Measurements from ENCODE around the gene PLEKHA7. TPM values are rescaled to one million over a fixed set of nuclear protein-coding genes. Genes with fewer than 3 reads are reported as not detected.
A peak's percentile ranks its signal among the peaks of the same experiment; 100 is the strongest.

PLEKHA7 gene
- total RNA-seq, 1 experiment from 2014 or later: 0.29 TPM

DNA sequence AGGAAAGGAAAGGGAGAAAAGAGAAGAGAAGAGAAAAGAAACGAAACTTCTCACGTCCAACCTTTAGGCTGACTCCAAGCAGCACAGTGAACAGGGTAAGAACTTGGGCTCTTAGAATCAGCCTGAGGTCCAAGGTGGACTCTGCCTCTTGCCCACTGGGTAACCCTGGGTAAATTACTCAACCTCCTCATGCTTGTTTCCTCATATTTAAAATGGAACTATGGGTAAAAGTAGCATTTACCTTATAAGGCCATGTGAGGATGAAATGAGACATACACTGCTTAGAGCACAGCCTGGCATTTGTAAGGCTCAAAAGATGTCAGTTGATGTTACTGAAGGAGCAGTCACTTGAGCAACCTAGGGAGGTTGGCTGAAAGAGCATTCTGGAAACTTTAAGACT lies 167.9 kb downstream of the PLEKHA7 start:
- no peak for DNase-seq (ENCODE audit: low read depth)

DNA sequence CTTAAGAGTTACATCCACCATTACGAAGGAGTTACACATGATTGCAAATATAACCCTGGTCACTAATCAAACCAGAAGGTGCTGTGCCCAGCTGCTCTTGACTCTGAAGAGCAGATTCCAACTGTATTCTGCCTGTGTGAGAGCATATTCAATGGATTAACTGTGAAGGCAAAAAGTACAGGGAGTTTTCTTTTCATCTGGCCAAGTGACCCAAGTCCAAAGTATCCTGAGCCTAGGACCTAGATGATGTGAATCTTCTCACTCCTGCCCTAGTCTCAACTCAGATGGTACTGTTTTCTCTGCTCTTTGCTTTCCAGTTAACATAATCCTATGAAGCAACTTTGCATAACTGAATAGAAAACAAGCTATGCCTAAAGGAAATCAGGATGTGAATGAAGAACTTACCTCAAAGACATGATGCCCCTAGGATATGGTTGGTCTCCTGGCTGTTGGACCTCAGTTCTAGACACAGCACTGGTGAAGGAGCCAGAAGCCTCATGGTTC lies 169.9 kb downstream of the PLEKHA7 start:
- DNase-seq (ENCODE audit: low read depth): no peak

DNA sequence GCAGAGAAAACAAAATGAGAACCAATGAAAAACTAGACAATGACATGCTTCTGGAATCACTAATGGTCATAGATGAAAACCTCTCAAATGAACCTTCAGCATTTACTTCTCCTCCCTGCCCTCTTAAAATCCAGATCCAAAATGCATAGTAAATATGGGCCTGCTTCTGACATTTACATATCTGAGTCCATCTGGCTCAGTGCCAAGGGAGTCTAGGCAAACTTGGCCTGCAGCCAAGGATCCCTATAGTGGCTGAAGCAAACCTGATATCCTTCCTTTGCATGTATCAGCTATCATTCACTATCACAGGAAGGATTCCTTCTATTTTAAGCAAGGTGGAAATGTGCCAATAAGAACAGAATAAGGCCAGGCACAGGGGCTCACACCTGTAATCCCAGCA lies 170.9 kb downstream of the PLEKHA7 start:
- DNase-seq (ENCODE audit: low read depth): no peak

DNA sequence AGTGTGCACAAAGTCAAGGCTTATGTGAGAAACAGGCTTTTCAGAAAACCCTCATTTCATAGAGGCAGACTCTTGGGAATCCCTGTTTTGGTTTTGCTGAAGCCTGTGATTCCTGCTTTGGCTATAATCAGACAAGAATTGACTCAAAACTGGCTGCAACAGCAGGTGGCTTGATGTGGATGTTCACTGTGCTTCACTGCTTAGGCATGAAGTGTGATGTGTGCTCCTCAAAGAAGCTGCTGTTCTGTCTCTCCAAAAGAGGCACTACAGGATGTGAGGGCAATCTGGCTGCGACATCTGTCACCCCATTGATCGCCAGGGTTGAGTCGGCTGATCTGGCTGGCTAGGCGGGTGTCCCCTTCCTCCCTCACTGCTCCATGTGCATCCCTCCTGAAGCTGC lies 172.2 kb downstream of the PLEKHA7 start:
- DNase-seq (ENCODE audit: low read depth): no peak

DNA sequence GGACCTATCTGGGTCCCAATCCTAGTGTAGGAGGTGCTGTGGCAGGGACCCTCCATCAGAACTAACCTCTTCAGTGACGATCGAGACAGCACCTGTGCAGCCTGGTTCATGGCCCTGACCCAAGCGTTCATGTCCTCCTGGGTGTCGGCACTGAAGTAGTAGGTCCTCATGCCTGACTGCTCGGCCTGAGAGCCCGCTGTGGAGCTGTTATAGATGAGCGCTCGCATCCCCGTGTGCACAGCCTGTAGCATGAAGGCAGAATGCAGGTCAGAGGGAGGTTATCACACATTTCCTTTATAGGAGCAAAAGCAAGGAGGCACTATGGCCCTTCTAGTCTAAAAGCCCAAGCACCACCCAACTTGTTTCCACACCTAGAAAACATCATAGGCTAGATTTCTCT lies 172.7 kb downstream of the PLEKHA7 start:
- no peak for DNase-seq (ENCODE audit: low read depth)

DNA sequence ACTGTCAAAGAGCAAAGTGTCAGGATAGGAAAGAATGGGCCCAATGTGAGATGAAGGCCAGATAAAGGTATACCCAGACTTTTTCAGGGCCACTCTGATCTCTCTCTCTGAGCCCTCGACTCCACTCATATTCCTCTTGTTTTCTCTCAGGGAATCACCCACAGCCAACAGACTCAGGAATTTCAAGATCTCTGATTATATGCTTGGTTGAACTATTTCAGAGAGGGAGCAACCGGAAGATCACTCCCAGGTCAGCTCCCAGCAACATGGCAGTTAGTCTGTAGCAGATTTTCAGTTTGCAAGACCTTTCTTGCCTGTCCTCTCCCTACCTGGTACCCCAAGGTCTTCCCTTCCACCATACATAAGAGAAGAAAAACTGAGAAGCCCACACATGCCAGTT lies 173.3 kb downstream of the PLEKHA7 start:
- no peak for DNase-seq (ENCODE audit: low read depth)

DNA sequence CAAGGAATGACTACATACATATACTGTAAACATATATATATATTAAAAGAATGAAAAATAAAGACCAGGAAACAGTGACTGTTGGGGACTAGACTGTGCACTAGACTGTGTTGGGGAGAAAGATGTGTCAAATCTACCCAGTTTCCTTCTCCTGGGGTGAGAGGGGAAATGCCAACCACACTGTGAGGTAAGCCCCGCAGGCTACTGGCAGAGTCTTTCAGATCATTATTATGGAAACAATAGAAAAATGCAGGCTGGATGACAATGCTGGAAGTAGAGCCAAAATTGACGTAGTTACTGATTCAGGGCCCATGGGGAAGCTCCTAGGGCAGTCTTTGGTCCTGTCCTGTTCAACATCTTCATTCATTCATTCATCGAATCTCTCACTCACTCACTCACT lies 174.4 kb downstream of the PLEKHA7 start:
- DNase-seq (ENCODE audit: low read depth): no peak

DNA sequence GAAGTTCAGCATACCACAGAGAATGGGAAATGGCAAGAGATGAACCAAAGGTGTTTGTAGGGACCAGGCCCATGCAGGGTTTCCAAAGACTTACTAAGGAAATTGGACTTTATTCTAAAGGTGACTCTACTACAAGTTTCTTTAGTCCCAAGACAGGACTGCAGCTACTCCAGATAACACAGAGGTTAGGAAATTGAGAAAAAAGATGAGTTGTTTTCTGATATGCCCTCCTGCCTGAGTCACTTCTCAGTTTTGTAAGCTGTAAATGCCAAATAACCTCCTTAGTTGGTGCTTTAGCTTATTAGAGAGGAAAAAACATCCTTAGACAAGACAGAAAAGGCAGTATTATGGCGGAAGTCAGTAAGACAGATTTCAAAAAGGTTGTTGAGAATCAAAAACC lies 179.8 kb downstream of the PLEKHA7 start:
- DNase-seq (ENCODE audit: low read depth): no peak

DNA sequence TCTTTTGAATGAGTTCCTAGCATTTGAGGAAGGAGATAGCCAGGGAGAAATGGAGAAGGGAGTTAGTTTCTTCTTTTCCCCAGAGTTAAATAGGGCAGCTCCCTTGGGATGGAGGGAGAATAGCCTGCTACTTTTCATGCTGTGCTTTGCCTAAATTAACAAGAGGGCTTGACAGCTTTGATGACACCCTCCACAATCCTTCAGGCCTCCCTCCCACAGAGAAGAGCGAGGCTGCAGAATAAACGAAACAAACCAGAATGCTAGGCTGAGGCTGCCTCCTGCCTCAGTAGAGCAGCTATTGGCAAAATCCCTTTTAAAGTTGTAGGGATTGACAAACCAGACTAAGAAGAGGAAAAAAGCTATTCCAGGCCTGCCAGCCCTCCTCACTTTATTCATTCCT lies 181.2 kb downstream of the PLEKHA7 start:
- no peak for DNase-seq (ENCODE audit: low read depth)

DNA sequence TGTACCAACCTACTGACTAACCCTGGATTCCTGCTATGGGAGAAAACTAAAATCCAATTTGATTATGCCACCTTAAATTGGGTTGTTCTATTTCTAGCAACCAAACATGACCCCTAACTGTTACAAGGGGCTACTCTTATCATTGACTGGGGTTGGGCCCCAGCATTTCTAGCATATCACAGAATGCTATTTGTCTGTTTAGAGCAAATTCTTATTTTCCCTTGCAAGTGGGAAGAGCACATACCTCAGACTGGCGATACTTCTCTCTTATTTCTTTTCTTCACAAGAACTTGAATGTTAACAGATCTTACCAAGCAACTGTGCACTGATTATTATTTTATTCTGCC lies 182.0 kb downstream of the PLEKHA7 start:
- no peak for DNase-seq (ENCODE audit: low read depth)

DNA sequence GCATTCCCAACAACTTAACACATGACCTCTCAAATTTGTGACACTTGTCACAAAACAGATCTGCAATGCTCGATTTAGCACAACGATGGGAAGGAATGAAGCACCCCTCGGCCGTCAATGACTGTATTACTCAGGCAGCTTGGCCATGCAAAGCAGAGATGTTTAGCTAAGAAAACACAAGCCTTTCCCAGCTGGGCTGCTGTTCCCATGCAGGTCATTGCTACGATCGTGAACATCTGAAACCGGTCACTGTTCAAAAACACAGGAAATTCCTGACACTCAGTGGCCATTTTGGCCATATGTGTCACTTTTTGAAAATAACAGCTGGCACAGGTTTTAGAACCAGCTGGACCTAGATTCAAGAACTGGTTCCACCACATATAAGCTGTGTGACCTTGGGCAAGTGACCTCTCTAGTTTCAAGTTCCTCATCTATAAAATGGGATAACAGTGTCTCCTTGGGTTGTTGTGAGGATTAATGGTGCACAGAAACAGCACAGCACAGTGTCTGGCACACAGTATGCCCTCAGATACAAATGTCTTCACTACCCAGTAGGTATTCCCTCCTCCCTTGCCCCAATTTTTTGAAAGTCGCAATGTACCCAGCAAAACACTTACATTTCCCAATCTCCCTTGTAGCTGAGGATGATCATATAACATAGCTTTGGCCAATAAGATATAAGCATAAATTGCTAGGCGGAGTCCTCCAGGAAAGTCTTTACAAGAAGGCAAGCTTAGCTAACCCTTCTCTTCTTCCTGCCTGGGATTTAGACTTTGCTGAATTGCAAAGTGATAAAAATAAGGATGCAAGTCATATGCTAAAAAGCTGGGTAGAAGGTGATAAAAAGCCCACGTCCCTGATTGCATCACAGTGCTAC lies 182.7 kb downstream of the PLEKHA7 start:
- DNase-seq (ENCODE audit: low read depth): no peak

DNA sequence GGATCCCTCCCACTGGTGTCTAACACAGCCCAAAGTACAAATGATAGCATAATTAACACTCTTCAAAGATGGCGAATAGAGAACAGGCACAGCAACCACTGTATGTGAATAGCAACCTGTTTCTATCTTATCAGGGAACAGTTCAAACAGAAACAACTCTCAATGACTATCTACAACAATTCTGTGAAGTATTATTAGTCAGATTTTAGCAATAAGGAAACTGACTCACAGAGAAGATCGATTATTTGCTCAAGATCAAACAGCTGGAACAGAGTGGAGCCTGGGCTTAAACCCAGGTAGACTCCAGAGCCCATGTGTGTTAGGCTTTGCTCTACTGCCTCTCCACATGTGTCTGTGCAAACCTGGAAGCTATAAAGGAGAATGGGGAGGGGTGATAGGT lies 187.1 kb downstream of the PLEKHA7 start:
- no peak for DNase-seq (ENCODE audit: low read depth)

DNA sequence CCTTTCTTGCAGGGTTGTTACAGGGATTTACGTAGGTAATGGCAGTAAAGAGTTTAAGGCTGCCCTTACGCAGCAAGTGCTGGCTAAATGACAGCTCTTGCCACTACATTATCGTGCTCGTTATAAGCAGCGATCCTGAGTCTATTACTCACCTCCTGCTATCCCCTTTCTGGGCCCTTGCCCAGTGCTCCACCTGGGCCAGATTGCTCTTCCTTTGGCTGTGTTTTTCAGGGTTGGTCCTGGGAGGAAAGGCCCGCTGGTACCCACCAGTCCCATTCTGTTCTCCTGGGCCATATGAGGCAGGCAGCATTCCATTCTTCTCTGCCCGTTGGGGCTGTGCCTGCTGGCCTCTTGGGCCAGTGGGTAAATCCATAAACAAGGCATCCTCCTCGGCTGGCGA lies 188.2 kb downstream of the PLEKHA7 start:
- no peak for DNase-seq (ENCODE audit: low read depth)

DNA sequence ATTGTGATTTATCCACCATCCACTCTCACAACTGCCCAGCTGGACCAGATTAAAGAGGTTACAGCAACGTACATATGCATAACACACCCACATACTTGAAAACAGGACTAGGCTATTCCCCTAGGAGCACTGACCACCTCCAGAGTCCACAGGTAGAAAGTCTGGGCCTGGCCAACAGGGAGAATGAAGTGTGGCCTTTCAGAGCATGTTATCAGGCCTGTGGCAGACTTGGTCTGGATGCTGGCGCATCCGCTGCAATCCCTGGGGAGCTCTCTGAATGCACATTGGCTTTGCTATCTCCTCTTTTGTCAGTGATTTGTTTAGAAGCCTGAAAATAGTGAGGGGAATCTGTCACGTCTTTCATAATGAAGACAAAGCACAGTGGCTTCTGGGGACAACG lies 189.1 kb downstream of the PLEKHA7 start:
- DNase-seq (ENCODE audit: low read depth): no peak

DNA sequence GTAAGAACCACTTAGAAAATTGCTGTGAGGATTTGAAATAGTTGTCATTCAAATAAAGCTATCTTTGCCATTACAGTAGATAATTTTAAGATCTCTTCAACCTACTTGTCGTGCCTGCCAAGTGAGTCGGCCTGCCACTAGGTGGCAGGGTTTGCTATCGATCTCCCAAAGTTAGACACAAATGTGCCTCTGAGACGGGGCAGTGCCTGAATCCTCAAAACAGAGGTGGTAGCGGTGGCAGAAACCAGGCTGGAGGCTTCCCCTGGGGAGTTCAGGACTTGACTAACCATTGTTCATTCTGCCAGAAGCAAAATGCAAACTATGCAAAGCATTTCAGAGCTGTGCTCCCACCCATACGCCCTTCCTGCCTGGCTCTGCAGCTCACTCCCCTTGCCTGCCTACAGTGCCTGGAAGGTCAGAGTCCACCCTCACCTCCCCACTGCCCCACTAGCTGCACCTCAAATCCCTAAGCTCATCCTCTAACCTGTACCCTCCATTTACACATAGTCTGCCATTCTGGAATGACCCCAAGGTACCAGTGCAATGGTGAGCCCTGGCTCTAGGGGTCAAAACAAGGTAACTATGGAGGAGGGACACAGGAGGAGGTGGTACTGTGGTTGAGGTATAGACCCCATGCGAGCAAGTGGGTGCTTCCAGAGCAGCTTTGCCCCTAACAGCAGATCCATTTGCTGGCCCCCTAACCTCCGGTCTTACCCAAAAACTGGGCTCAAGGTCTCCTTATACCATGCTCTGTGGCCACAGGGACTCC lies 193.7 kb downstream of the PLEKHA7 start:
- DNase-seq (ENCODE audit: low read depth): peak; percentile 60

DNA sequence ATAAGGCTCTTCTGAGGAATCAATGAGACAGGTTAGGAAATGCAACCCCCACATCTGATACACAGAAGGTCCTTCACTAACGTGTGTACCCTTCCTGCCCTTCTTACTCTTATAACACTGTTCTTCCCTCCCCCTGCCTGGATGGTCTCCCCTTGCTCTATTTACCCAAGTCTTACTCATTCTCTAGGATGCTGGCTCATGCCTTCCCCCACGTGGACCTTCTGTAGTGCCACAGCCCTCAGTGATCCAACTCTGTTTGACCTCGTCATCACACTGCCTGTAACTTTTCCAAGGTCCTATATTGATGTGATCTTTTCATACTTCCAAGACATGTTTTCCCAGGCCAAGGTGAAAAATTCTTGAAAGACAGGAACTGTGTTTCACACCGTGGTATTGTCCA lies 195.9 kb downstream of the PLEKHA7 start:
- DNase-seq (ENCODE audit: low read depth): no peak

DNA sequence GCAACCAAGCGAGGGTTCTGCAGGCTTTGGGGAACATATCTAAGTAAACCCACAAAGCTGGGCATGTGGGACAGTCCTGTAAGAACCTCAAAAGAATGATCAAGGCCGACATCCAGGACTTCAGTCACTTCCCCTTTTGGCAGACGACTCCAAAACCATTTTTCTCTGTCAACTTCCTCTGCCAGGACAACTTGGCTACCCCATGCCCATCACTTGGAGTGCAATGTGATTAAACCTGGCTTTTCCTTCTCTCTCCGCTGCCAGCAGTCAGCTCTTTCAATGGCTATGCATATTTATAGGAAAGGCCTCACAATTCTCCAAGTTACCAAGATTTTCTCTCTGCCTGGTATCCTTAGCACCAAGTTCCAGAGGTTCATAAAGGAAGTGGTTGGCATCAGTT lies 196.9 kb downstream of the PLEKHA7 start:
- no peak for DNase-seq (ENCODE audit: low read depth)

DNA sequence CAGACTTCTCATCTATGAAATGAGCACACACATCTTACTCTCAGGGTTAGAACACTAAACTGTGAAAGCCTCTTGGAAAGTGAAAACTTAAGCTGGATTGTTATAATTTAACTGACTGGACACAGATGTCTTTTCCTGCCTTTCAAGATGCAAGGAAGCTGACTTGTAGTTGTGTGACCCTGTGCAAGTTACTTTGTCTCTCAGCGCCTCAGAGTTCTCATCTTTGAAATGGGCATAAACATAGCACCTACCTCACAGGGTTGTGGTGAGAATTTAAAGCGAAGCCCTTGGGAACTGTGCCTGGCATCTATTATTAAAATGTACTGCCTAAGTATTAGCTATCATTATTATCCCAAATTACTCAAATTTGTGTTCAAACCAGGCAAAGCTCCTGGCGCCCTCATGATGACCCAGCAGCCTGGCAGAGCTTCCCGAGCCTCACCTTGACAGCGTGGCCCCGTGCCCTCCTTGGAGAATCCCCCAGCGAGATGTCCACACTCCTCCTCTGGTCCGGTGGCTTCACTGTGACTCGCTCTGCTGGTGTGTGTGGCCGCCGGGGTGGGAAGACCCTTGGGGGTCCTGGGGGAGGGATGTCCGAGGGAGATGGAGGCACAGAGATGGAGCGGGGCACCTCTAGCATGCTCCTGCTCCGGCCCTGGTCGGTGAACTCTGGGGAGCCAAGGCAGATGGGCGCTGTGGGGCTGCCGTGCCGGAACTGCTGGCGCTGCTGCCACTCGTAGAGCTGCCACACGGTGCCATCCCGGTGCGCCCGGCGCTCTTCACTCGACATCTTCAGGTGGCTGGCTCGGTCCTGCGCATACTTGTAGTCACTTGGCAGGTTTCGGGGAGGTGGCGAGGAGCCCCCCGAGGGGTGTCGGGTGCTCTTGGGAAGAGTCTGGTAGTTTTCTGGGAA lies 197.6 kb downstream of the PLEKHA7 start:
- DNase-seq (ENCODE audit: low read depth): no peak

DNA sequence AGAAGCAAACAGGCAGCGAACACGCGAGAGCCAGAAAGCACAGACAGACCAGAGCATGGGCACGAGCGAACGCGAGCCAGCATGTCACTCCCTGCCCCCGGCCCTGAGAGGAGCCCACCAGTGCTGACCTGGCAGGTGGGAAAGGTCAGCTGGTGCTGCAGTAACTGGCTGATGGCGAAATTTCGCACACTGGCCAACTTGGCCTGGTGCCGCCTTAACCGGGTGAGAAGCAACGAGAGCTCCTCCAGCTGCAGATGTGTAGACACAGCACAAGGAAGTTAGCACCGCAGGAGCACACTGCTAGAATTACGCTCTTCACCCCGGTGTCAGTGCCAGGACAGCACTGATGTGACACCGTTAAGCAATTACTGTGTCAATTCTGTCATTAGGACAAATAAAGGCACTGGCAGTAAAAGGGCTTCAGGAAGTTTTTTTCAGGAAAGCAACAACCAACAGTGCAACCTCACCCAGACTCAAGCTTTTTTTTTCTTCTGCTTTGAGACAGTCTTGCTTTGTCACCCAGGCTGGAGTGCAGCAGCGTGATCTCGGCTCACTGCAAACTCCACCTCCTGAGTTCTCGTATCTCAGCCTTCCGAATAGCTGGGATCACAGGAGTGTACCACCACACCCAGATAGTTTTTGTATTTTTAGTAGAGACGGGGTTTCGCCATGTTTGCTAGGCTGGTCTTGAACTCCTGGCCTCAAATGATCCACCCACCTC lies 199.0 kb downstream of the PLEKHA7 start:
- DNase-seq (ENCODE audit: low read depth): no peak

DNA sequence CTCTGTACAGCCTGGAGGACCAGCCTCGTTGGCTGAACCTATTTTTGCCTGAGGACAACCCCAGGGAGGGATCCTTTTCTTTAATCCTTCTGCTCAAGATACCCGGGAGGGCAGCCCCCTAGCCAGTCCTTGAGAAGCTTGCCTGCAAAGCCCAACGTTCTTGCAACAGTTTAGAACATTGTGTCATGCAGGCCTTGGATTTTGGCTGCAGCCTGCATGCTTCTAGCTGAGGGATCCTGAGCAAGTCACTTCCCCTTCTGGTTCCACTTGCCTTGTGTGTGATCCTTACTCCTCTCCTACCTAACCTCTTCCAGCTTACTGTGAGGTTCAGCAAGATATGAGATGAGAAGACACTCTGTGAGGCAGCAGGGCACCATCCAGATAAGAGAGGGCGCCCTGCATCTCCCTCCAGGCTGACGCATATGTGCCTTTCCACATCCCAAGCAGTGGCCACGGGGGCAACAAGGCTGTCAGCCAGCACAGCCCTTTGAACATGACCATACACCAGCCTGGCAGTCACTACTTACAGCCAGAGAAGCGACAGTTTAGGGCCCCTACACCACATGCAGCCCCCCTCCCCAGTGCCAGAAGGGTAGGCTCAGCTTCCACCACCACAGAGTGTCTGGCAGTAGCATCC lies 199.7 kb downstream of the PLEKHA7 start:
- no peak for DNase-seq (ENCODE audit: low read depth)

DNA sequence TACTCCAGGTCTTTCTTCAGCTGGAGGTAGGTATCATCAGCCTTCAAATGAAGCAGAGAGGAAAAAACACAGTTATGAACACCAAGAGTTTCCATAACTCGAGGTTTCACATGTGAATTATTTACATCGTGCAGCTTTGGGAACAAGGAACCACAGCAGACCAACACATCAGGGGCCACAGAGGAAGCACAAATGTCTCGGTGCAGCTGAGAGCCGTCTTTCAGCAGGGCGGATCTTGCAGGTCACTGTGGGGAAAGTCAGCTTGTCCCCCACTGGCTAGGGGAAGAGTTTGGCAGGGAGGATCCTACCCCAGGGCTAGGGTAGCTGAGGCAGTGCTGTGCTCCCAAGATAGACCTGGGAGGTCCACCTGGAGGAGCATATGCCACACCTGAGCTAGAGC lies 201.1 kb downstream of the PLEKHA7 start:
- no peak for DNase-seq (ENCODE audit: low read depth)

Data from LHCN-M2 (cell line).